ENCODE results near the gene SNX13. TPM values are rescaled to one million over a fixed set of nuclear protein-coding genes. Genes with fewer than 3 reads are reported as not detected.

The SNX13 gene
- total and polyA plus RNA-seq, 2 donors (not counting 3 experiments of a cell fraction or from before 2014, with no cell fraction given), result 6.1 to 28.5 TPM

DNA sequence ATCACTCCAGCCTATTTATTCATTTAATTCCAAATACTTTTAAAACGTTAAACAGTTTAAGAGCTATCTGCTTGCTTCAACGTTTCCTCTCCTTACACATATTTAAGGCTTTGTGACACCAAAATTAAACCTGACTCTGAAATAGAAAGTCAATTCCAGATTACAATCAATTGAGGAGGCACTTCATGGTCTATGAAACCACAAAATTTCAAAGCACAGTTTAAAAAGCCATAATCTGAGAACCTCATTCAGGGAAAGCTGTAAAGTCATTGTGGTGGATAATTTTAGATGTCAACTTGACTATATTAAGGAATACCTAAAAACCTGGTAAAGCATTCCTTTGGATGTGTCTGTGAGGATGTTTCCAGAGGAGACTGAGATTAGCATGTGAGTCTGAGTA is 6.2 kb downstream of the SNX13 start:
- Histone ChIP-seq H3K9ac (replicated peaks; ENCODE audit: extremely low read depth, insufficient read depth, low read length) (no peak overlapping the region), H3K36me3 (ENCODE audit: control insufficient read depth in 2 of 2, extremely low read depth in 1 of 2, insufficient read depth in 2 of 2, low read length in 2 of 2) (no peaks in the 10 kb centered on the region), H3K4me1 (ENCODE audit: control insufficient read depth, extremely low read depth, insufficient read depth, low read length) (peaks cover 14% of the 10 kb centered on the region), H3K27ac (ENCODE audit: insufficient read depth, low read depth, low read length) (no peak overlapping the region), H3K4me3 (replicated peaks in 1 of 3; ENCODE audit: insufficient read depth in 1 of 3, low read depth in 1 of 3, low read length in 3 of 3) (no peak overlapping the region), H3K79me2 (ENCODE audit: control insufficient read depth, insufficient read depth, low read length) (peaks cover 82% of the 10 kb centered on the region), H3K9me1 (replicated peaks; ENCODE audit: control insufficient read depth, extremely low read depth, insufficient read depth, low read length) (no peaks in the 10 kb centered on the region), H4K20me1 (replicated peaks; ENCODE audit: control insufficient read depth, extremely low read depth, insufficient read depth, low read length) (peaks cover 2% of the 10 kb centered on the region), H2AFZ (ENCODE audit: low read depth, low read length) (no peak overlapping the region), H3K27me3 (ENCODE audit: control insufficient read depth in 2 of 2, insufficient read depth in 2 of 2, low read length in 2 of 2) (no peaks in the 10 kb centered on the region), H3K9me3 (replicated peaks; ENCODE audit: control insufficient read depth, insufficient read depth, low read length) (no peaks in the 10 kb centered on the region), H3K4me2 (ENCODE audit: insufficient read depth, low read length) (no peak overlapping the region)
- FAIRE-seq, result no peak
- intact Hi-C loops (cut with micrococcal nuclease), result no loop called here
- CTCF ChIA-PET, result interaction anchor here (1.2 kb wide), 1 partner anchor 164 kb away, joined by 3 read pairs; no protein-coding TSS in a partner anchor
- TF ChIP-seq GATA2 (IDR thresholded peaks at IDR 0.05; ENCODE audit: insufficient read depth, insufficient read length, low read depth, low read length) (no peak), JUN (IDR thresholded peaks at IDR 0.05; ENCODE audit: borderline replicate concordance, insufficient read depth, insufficient read length, low read depth) (no peak), MYC (IDR thresholded peaks at IDR 0.05; ENCODE audit: low read depth, low read length) (no peak)
- TF ChIP-seq, protein P1, sequence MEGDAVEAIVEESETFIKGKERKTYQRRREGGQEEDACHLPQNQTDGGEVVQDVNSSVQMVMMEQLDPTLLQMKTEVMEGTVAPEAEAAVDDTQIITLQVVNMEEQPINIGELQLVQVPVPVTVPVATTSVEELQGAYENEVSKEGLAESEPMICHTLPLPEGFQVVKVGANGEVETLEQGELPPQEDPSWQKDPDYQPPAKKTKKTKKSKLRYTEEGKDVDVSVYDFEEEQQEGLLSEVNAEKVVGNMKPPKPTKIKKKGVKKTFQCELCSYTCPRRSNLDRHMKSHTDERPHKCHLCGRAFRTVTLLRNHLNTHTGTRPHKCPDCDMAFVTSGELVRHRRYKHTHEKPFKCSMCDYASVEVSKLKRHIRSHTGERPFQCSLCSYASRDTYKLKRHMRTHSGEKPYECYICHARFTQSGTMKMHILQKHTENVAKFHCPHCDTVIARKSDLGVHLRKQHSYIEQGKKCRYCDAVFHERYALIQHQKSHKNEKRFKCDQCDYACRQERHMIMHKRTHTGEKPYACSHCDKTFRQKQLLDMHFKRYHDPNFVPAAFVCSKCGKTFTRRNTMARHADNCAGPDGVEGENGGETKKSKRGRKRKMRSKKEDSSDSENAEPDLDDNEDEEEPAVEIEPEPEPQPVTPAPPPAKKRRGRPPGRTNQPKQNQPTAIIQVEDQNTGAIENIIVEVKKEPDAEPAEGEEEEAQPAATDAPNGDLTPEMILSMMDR (IDR thresholded peaks at IDR 0.05; ENCODE audit: extremely low read depth in 1 of 2, insufficient read depth in 1 of 2, low read depth in 1 of 2, low read length in 2 of 2), result no peak
- POLR2A ChIA-PET, result no interaction called here
- dilution Hi-C loops (cut with MboI; ENCODE audit: extremely low pct_ligation_motif_present, low sequenced_read_pairs), result no loop called here
- BruUV-seq (replicated peaks), result no TSS peak
- no peak for DNase-seq (ENCODE audit: low read depth, low spot score)

DNA sequence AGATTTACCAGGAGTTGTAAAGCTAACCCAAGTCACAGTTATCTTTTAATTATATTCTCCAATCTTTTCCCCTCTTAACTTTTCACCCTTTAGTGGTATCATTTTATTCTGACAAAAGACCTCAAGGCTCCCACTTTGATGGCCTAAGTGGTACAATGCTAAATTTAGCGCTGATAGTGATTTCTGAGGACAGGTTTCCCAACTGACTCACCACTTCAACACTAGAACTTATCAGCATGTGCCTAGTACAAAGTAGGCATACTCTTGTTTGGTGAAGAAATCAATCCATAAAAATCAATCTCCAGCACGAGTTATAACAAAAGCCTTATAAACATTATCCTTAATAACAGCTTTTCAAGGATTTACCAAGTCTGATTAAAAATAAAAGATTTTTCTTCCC is 7.5 kb downstream of the SNX13 start:
- H3K9ac ChIP-seq (replicated peaks; ENCODE audit: extremely low read depth, insufficient read depth, low read length), result no peak overlapping the region
- intact Hi-C loops (cut with micrococcal nuclease), result no loop called here
- dilution Hi-C loops (cut with MboI; ENCODE audit: extremely low pct_ligation_motif_present, low sequenced_read_pairs), result no loop called here
- H3K9me3 ChIP-seq (replicated peaks; ENCODE audit: control insufficient read depth, insufficient read depth, low read length), result no peaks in the 10 kb centered on the region
- no peaks in the 10 kb centered on the region for H3K36me3 ChIP-seq (ENCODE audit: control insufficient read depth in 2 of 2, extremely low read depth in 1 of 2, insufficient read depth in 2 of 2, low read length in 2 of 2)
- H3K27ac ChIP-seq (ENCODE audit: insufficient read depth, low read depth, low read length), result no peak overlapping the region
- FAIRE-seq (no peak), DNase-seq (ENCODE audit: low read depth, low spot score) (no peak)
- H3K4me2 ChIP-seq (ENCODE audit: insufficient read depth, low read length), result no peak overlapping the region
- H2AFZ ChIP-seq (ENCODE audit: low read depth, low read length), result no peak overlapping the region
- H3K9me1 ChIP-seq (replicated peaks; ENCODE audit: control insufficient read depth, extremely low read depth, insufficient read depth, low read length), result no peaks in the 10 kb centered on the region
- no TSS peak for BruUV-seq (replicated peaks)
- H3K79me2 ChIP-seq (ENCODE audit: control insufficient read depth, insufficient read depth, low read length), result peaks cover 78% of the 10 kb centered on the region
- H3K27me3 ChIP-seq (ENCODE audit: control insufficient read depth in 2 of 2, insufficient read depth in 2 of 2, low read length in 2 of 2), result no peaks in the 10 kb centered on the region
- peaks cover 2% of the 10 kb centered on the region for H4K20me1 ChIP-seq (replicated peaks; ENCODE audit: control insufficient read depth, extremely low read depth, insufficient read depth, low read length)
- no peak for TF ChIP-seq POLR2AphosphoS5 (IDR thresholded peaks at IDR 0.05; ENCODE audit: insufficient read depth, low read depth, low read length)
- no peak for TF ChIP-seq POLR2A (IDR thresholded peaks at IDR 0.05; ENCODE audit: low read depth, low read length)
- no peak for TF ChIP-seq MAX (IDR thresholded peaks at IDR 0.05; ENCODE audit: insufficient read depth, insufficient read length)
- no peak for TF ChIP-seq MYC (IDR thresholded peaks at IDR 0.05; ENCODE audit: low read depth, low read length)
- TF ChIP-seq EZH2 (IDR thresholded peaks at IDR 0.05; ENCODE audit: borderline replicate concordance, low read depth, low read length, severe bottlenecking), result no peak
- TF ChIP-seq GATA2 (IDR thresholded peaks at IDR 0.05; ENCODE audit: insufficient read depth, insufficient read length, low read depth, low read length), result no peak
- TF ChIP-seq FOS (IDR thresholded peaks at IDR 0.05; ENCODE audit: borderline replicate concordance, insufficient read depth, low read length), result no peak
- TF ChIP-seq, protein P1 (IDR thresholded peaks at IDR 0.05; ENCODE audit: extremely low read depth in 1 of 2, insufficient read depth in 1 of 2, low read depth in 1 of 2, low read length in 2 of 2), result no peak
- no peak for TF ChIP-seq JUN (IDR thresholded peaks at IDR 0.05; ENCODE audit: borderline replicate concordance, insufficient read depth, insufficient read length, low read depth)
- CTCF ChIA-PET, result no interaction called here
- H3K4me3 ChIP-seq (replicated peaks in 1 of 3; ENCODE audit: insufficient read depth in 1 of 3, low read depth in 1 of 3, low read length in 3 of 3), result no peak overlapping the region
- peaks cover 3% of the 10 kb centered on the region for H3K4me1 ChIP-seq (ENCODE audit: control insufficient read depth, extremely low read depth, insufficient read depth, low read length)
- POLR2A ChIA-PET, result no interaction called here
